HG02623 (cell line): ENCODE results near the gene C11orf71.

ENCODE experiments used
- ATAC-seq: cut with Tn5 transposase; IDR thresholded peaks from one replicate; pipeline ENCODE4 v1.9.1; 2021; ENCODE audit warnings: moderate library complexity; ENCODE audit not compliant: unreplicated experiment

The C11orf71 gene

GRCh38 chr11:114399490-114400215 lies 658 bp downstream of the C11orf71 start:
- peak; percentile 11 for ATAC-seq

- ATAC-seq: no peak
These were observed 1.9 kb downstream of the C11orf71 start for GRCh38 chr11:114398303-114398920.

GRCh38 chr11:114397349-114397982 lies 2.8 kb downstream of the C11orf71 start:
- ATAC-seq: no peak

- no peak for ATAC-seq
These were observed 3.4 kb downstream of the C11orf71 start for GRCh38 chr11:114396916-114397315.

GRCh38 chr11:114395736-114396135 lies 4.6 kb downstream of the C11orf71 start:
- no peak for ATAC-seq

- ATAC-seq: no peak
These were observed 7.3 kb downstream of the C11orf71 start for GRCh38 chr11:114392735-114393667.

- ATAC-seq: no peak
These were observed 13.8 kb downstream of the C11orf71 start for GRCh38 chr11:114386545-114386944.

GRCh38 chr11:114386131-114386530 lies 14.2 kb downstream of the C11orf71 start:
- ATAC-seq: no peak

- ATAC-seq: no peak
These were observed 15.8 kb downstream of the C11orf71 start for GRCh38 chr11:114384487-114384886.

GRCh38 chr11:114382509-114382908 lies 17.8 kb downstream of the C11orf71 start:
- ATAC-seq: no peak

- ATAC-seq: no peak
These were observed 20.8 kb downstream of the C11orf71 start for GRCh38 chr11:114379394-114380069.

GRCh38 chr11:114377612-114378267 lies 22.6 kb downstream of the C11orf71 start:
- ATAC-seq: no peak

GRCh38 chr11:114375052-114375451 lies 25.3 kb downstream of the C11orf71 start:
- ATAC-seq: no peak

- no peak for ATAC-seq
These were observed 31.2 kb downstream of the C11orf71 start for GRCh38 chr11:114368918-114369680.

GRCh38 chr11:114367244-114367957 lies 32.9 kb downstream of the C11orf71 start:
- no peak for ATAC-seq

- ATAC-seq: no peak
These were observed 33.7 kb downstream of the C11orf71 start for GRCh38 chr11:114366331-114367243.

- ATAC-seq: no peak
These were observed 37.4 kb downstream of the C11orf71 start for GRCh38 chr11:114362958-114363357.

GRCh38 chr11:114362326-114362725 lies 38.0 kb downstream of the C11orf71 start:
- no peak for ATAC-seq
